Stomach (tissue), 4 donors: Measurements from ENCODE around the gene STRBP.

Source experiments
- CTCF ChIP-seq, 7 experiments: fragments of 450-650 bp in 4 of 7; fragments of 200-600 bp in 3 of 7; sonication (generic) in 3 of 7; IDR thresholded peaks; one replicate each; pipeline ENCODE4 v1.5.1; 2016 to 2019; ENCODE audit warnings: antibody characterized with exemption in 7 of 7, control low read depth in 2 of 7, mild to moderate bottlenecking in 1 of 7
- EP300 ChIP-seq: sonication (generic); formaldehyde crosslinking; IDR thresholded peaks from one replicate; pipeline ENCODE4 v1.6.1; 2017; ENCODE audit warnings: antibody characterized with exemption

GRCh38 chr9:123286324-123286723, 17.9 kb upstream of the STRBP start:
- TF ChIP-seq CTCF (IDR thresholded peaks at IDR 0.05), result no peak
- TF ChIP-seq EP300, result no peak
